ENCODE results near the gene VAV2.

- TF ChIP-seq CTCF (IDR thresholded peaks at IDR 0.05; ENCODE audit: low read depth, low read length, missing input control) (no peak), YY1 (IDR thresholded peaks at IDR 0.05) (no peak), ATF3 (IDR thresholded peaks at IDR 0.05) (no peak), JUND (IDR thresholded peaks at IDR 0.05) (no peak), TAF1 (conservative IDR thresholded peaks at IDR 0.05) (no peak), SP1 (IDR thresholded peaks at IDR 0.05) (no peak), RXRA (IDR thresholded peaks at IDR 0.05) (no peak), GABPA (IDR thresholded peaks at IDR 0.05 in 1 of 2, conservative IDR thresholded peaks at IDR 0.05 in 1 of 2) (no peak), EGR1 (IDR thresholded peaks at IDR 0.05; ENCODE audit: low read depth in 2 of 2) (no peak), RAD21 (IDR thresholded peaks at IDR 0.05) (no peak)
- TF ChIP-seq, protein P1, sequence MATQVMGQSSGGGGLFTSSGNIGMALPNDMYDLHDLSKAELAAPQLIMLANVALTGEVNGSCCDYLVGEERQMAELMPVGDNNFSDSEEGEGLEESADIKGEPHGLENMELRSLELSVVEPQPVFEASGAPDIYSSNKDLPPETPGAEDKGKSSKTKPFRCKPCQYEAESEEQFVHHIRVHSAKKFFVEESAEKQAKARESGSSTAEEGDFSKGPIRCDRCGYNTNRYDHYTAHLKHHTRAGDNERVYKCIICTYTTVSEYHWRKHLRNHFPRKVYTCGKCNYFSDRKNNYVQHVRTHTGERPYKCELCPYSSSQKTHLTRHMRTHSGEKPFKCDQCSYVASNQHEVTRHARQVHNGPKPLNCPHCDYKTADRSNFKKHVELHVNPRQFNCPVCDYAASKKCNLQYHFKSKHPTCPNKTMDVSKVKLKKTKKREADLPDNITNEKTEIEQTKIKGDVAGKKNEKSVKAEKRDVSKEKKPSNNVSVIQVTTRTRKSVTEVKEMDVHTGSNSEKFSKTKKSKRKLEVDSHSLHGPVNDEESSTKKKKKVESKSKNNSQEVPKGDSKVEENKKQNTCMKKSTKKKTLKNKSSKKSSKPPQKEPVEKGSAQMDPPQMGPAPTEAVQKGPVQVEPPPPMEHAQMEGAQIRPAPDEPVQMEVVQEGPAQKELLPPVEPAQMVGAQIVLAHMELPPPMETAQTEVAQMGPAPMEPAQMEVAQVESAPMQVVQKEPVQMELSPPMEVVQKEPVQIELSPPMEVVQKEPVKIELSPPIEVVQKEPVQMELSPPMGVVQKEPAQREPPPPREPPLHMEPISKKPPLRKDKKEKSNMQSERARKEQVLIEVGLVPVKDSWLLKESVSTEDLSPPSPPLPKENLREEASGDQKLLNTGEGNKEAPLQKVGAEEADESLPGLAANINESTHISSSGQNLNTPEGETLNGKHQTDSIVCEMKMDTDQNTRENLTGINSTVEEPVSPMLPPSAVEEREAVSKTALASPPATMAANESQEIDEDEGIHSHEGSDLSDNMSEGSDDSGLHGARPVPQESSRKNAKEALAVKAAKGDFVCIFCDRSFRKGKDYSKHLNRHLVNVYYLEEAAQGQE (IDR thresholded peaks at IDR 0.05) = no peak
Measured at GRCh38 chr9:134004881-134005280, 12.8 kb upstream of the VAV2 start.
